ENCODE data around the gene MCM3AP. TPM values are rescaled to one million over a fixed set of nuclear protein-coding genes. Genes with fewer than 3 reads are reported as not detected.

Gene MCM3AP
- total RNA-seq, 1 experiment from 2014 or later = 140 TPM

DNA sequence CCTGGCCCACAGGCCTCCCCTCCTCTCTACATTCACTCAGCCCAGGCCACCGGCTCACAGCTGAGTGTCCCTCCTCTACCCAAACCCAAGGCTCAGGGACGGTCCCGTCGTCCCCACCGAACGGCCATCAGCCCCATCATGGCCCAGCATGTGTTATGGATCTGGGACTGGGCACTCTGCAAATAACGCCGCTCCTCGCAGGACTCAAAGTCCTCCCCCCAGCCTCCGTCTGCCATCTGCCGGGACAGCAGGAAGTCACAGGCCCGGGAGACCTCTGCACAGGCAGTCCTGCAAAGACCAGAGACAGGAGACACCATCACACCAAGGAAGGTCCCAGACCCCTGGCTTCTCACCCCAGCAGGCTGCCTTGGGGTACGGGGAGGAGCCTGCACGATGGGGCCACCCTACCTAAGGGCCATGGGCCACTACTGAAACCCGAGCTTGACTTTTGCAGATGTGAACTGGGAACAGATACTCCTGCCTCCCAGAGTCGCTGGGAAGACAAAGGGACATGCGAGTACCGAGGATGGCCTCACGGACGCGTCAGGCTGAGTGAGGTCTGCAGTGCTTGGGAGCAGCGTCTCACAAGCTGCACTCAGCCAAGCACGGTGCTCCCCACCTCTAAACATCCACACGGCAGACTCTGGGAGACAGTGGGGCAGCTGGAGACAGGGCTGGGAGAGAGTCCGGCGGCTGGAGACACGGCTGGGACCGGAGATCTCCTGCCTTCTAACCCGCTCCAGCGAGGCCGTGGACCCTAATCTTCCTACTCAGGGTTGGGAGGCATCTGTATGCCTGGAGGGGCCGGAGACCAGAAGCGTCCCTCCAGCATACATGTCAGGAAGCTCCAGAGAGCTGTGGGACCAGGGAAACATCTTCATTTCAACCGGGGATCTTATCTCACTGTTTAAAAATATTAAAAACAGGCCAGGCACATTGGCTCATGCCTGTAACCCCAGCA lies 90.8 kb downstream of the MCM3AP start:
- ChIA-PET CTCF (no interaction called here), POLR2A (ENCODE audit: unreplicated experiment) (no interaction called here)
- peaks cover 12% of the 10 kb centered on the region; the same call in 1 of the 2 replicates for H3K4me1 ChIP-seq (ENCODE audit: insufficient read depth, low read length)
- TF ChIP-seq EZH2phosphoT487 (IDR thresholded peaks at IDR 0.05; ENCODE audit: borderline replicate concordance, low read length) (no peak), EZH2 (IDR thresholded peaks at IDR 0.05; ENCODE audit: low read length, unreplicated experiment) (no peak)
- TF ChIP-seq, protein P1, sequence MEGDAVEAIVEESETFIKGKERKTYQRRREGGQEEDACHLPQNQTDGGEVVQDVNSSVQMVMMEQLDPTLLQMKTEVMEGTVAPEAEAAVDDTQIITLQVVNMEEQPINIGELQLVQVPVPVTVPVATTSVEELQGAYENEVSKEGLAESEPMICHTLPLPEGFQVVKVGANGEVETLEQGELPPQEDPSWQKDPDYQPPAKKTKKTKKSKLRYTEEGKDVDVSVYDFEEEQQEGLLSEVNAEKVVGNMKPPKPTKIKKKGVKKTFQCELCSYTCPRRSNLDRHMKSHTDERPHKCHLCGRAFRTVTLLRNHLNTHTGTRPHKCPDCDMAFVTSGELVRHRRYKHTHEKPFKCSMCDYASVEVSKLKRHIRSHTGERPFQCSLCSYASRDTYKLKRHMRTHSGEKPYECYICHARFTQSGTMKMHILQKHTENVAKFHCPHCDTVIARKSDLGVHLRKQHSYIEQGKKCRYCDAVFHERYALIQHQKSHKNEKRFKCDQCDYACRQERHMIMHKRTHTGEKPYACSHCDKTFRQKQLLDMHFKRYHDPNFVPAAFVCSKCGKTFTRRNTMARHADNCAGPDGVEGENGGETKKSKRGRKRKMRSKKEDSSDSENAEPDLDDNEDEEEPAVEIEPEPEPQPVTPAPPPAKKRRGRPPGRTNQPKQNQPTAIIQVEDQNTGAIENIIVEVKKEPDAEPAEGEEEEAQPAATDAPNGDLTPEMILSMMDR (conservative IDR thresholded peaks at IDR 0.05; ENCODE audit: low read depth, low read length) = no peak
- H3K79me2 ChIP-seq (ENCODE audit: low read length) = no peaks in the 10 kb centered on the region
- BruUV-seq (replicated peaks) = no TSS peak
- H3K27me3 ChIP-seq (ENCODE audit: low read length) = no peaks in the 10 kb centered on the region
- H3F3A ChIP-seq (ENCODE audit: low read length, unreplicated experiment) = no peaks in the 10 kb centered on the region
- H4K20me1 ChIP-seq (ENCODE audit: low read length) = no peaks in the 10 kb centered on the region
- H3K4me2 ChIP-seq (ENCODE audit: low read length) = no peak overlapping the region
- H2AFZ ChIP-seq (ENCODE audit: low read length) = no peak overlapping the region
- H3K9me2 ChIP-seq (replicated peaks; ENCODE audit: low read length) = no peaks in the 10 kb centered on the region
- ATAC-seq = no peak
- H3K9me3 ChIP-seq (ENCODE audit: low read length) = no peaks in the 10 kb centered on the region
- intact Hi-C loops (cut with micrococcal nuclease) = no loop called here
- no peak overlapping the region for H3K27ac ChIP-seq (ENCODE audit: low read length)
- H3K4me3 ChIP-seq (ENCODE audit: low read length) = no peak overlapping the region
- no peak for DNase-seq
- H3K36me3 ChIP-seq (ENCODE audit: low read depth, low read length) = peaks cover 4% of the 10 kb centered on the region; the same call in 1 of the 2 replicates
- no peak overlapping the region for H3K9ac ChIP-seq (ENCODE audit: low read length)

DNA sequence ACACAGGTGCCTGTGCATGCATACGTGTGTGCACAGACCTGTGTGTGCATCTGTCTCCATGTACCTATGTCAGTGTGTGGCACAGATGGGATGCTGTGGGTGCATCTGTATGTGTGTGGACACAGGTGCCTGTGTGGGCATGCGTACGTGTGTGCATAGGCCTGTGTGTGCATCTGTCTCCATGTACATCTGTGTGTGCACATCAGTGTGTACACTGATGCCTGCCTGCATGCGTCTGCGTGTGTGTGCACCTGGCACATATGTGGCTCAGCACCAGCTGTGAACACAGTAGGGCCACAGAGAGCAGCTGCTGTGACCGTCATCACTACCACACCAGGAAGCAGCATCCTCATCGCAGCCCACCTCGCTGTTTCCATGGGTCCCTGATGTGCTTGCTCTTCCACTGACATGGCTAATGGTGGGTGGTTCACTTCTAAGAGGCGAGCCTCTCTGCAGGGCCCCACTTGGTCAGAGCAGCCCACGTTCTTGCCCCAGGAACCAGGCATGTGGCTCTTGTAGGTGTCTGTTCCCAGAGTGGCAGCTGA lies 91.5 kb downstream of the MCM3AP start:
- CTCF ChIA-PET = no interaction called here
- TF ChIP-seq EZH2phosphoT487 (IDR thresholded peaks at IDR 0.05; ENCODE audit: borderline replicate concordance, low read length) (no peak), EZH2 (IDR thresholded peaks at IDR 0.05; ENCODE audit: low read length, unreplicated experiment) (no peak)
- TF ChIP-seq, protein P1 (conservative IDR thresholded peaks at IDR 0.05; ENCODE audit: low read depth, low read length) = no peak

More for the DNA sequence above, 91.5 kb downstream of the MCM3AP start:
- Histone ChIP-seq H3K79me2 (ENCODE audit: low read length) (no peaks in the 10 kb centered on the region), H3F3A (ENCODE audit: low read length, unreplicated experiment) (no peaks in the 10 kb centered on the region), H4K20me1 (ENCODE audit: low read length) (no peaks in the 10 kb centered on the region), H3K9me3 (ENCODE audit: low read length) (no peaks in the 10 kb centered on the region), H3K4me2 (ENCODE audit: low read length) (no peak overlapping the region), H3K9me2 (replicated peaks; ENCODE audit: low read length) (no peaks in the 10 kb centered on the region), H3K27ac (ENCODE audit: low read length) (no peak overlapping the region), H3K4me3 (ENCODE audit: low read length) (no peak overlapping the region), H3K36me3 (ENCODE audit: low read depth, low read length) (peaks cover 4% of the 10 kb centered on the region; the same call in 1 of the 2 replicates), H3K9ac (ENCODE audit: low read length) (no peak overlapping the region), H2AFZ (ENCODE audit: low read length) (no peak overlapping the region), H3K27me3 (ENCODE audit: low read length) (no peaks in the 10 kb centered on the region), H3K4me1 (ENCODE audit: insufficient read depth, low read length) (peaks cover 19% of the 10 kb centered on the region)
- POLR2A ChIA-PET (ENCODE audit: unreplicated experiment) = no interaction called here
- intact Hi-C loops (cut with micrococcal nuclease) = no loop called here
- no peak for ATAC-seq
- DNase-seq = no peak
- BruUV-seq (replicated peaks) = no TSS peak
